ENCODE measurements around the gene CFAP77.

- TF ChIP-seq CTCF (IDR thresholded peaks at IDR 0.05) (no peak), POLR2A (IDR thresholded peaks at IDR 0.05) (no peak)
These were observed 128.1 kb downstream of the CFAP77 start for GRCh38 chr9:132538071-132538470.
